ENCODE data around the gene NPC1.

DNA sequence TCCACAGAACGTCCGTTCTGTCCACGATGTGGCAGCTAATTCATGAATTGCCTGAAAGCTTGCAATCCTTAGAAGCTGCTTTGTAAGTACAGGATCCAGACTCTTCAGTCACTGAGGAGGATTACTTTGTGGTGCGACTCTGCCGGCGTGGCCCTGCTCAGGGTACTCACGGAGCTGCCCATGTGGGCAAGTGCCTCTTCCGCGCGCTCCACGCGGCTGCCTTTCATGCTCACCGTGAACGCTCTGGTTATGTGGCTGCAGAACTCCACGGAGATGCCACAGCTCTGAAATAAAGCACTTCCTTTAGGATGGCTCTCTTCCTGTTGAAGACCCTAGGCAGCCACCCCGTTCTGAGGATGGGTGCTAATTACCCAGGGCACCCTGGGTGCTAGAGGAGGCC, 52.0 kb downstream of the NPC1 start:
- TF ChIP-seq, protein P1, sequence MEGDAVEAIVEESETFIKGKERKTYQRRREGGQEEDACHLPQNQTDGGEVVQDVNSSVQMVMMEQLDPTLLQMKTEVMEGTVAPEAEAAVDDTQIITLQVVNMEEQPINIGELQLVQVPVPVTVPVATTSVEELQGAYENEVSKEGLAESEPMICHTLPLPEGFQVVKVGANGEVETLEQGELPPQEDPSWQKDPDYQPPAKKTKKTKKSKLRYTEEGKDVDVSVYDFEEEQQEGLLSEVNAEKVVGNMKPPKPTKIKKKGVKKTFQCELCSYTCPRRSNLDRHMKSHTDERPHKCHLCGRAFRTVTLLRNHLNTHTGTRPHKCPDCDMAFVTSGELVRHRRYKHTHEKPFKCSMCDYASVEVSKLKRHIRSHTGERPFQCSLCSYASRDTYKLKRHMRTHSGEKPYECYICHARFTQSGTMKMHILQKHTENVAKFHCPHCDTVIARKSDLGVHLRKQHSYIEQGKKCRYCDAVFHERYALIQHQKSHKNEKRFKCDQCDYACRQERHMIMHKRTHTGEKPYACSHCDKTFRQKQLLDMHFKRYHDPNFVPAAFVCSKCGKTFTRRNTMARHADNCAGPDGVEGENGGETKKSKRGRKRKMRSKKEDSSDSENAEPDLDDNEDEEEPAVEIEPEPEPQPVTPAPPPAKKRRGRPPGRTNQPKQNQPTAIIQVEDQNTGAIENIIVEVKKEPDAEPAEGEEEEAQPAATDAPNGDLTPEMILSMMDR (IDR thresholded peaks at IDR 0.05), result no peak
- no peak for TF ChIP-seq EP300 (IDR thresholded peaks at IDR 0.05)

All from ovary (tissue), 3 donors.